HEK293 (cell line): ENCODE data around the gene LGALS8.
A peak's percentile ranks its signal among the peaks of the same experiment; 100 is the strongest.

Source experiments
- SETDB1 ChIP-seq: IDR thresholded peaks from one replicate; pipeline ENCODE4 v1.6.1; 2017; ENCODE audit warnings: mild to moderate bottlenecking, low read length, moderate library complexity, mixed read lengths; ENCODE audit not compliant: insufficient read length
- SP7 ChIP-seq: fragments of 450-650 bp; formaldehyde crosslinking; IDR thresholded peaks from 2 replicates; pipeline ENCODE4 v1.5.1; 2016; ENCODE audit warnings: missing biosample characterization, missing genetic modification characterization
- TRIM28 ChIP-seq: IDR thresholded peaks from 2 replicates; pipeline ENCODE4 v1.6.1; 2011; ENCODE audit warnings: low read length, control low read depth, borderline replicate concordance
- YY2 ChIP-seq: fragments of 450-650 bp; formaldehyde crosslinking; IDR thresholded peaks from 2 replicates; pipeline ENCODE4 v1.5.1; 2016; ENCODE audit warnings: missing biosample characterization, missing genetic modification characterization
- ZBTB1 ChIP-seq: fragments of 450-650 bp; formaldehyde crosslinking; IDR thresholded peaks from 2 replicates; pipeline ENCODE4 v1.5.1; 2016; ENCODE audit warnings: missing biosample characterization, missing genetic modification characterization
- ZBTB17 ChIP-seq: fragments of 450-650 bp; formaldehyde crosslinking; IDR thresholded peaks from 2 replicates; pipeline ENCODE4 v1.5.1; 2016; ENCODE audit warnings: missing biosample characterization, missing genetic modification characterization
- ZBTB20 ChIP-seq: fragments of 450-650 bp; formaldehyde crosslinking; IDR thresholded peaks from 2 replicates; pipeline ENCODE4 v1.5.1; 2016; ENCODE audit warnings: missing biosample characterization, missing genetic modification characterization
- ZBTB26 ChIP-seq: fragments of 450-650 bp; formaldehyde crosslinking; optimal IDR thresholded peaks from 2 replicates; pipeline ENCODE3; 2016; ENCODE audit warnings: missing biosample characterization, mild to moderate bottlenecking, missing genetic modification characterization
- ZBTB8A ChIP-seq: fragments of 450-650 bp; formaldehyde crosslinking; IDR thresholded peaks from 2 replicates; pipeline ENCODE4 v1.5.1; 2016; ENCODE audit warnings: missing biosample characterization, missing genetic modification characterization
- ZNF10 ChIP-seq: fragments of 450-650 bp; formaldehyde crosslinking; IDR thresholded peaks from 2 replicates; pipeline ENCODE4 v1.5.1; 2017; ENCODE audit warnings: missing biosample characterization, missing genetic modification characterization
- ZNF133 ChIP-seq: fragments of 450-650 bp; formaldehyde crosslinking; IDR thresholded peaks from 2 replicates; pipeline ENCODE4 v1.5.1; 2016; ENCODE audit warnings: missing biosample characterization, missing genetic modification characterization
- ZNF169 ChIP-seq: fragments of 450-650 bp; formaldehyde crosslinking; IDR thresholded peaks from 2 replicates; pipeline ENCODE4 v1.5.1; 2016; ENCODE audit warnings: missing biosample characterization, missing genetic modification characterization
- ZNF184 ChIP-seq: fragments of 450-650 bp; IDR thresholded peaks from 2 replicates; pipeline ENCODE4 v1.5.1; 2018; ENCODE audit warnings: missing biosample characterization, mild to moderate bottlenecking, missing genetic modification characterization
- ZNF223 ChIP-seq: fragments of 450-650 bp; formaldehyde crosslinking; IDR thresholded peaks from 2 replicates; pipeline ENCODE4 v1.5.1; 2016; ENCODE audit warnings: missing biosample characterization, missing genetic modification characterization
- ZNF292 ChIP-seq: fragments of 450-650 bp; formaldehyde crosslinking; IDR thresholded peaks from 2 replicates; pipeline ENCODE4 v1.5.1; 2016; ENCODE audit warnings: low read depth, missing biosample characterization, missing genetic modification characterization, borderline replicate concordance
- ZNF423 ChIP-seq: fragments of 450-650 bp; formaldehyde crosslinking; IDR thresholded peaks from 2 replicates; pipeline ENCODE4 v1.5.1; 2016; ENCODE audit warnings: missing biosample characterization, missing genetic modification characterization
- ZNF48 ChIP-seq: fragments of 450-650 bp; formaldehyde crosslinking; IDR thresholded peaks from 2 replicates; pipeline ENCODE4 v1.5.1; 2016; ENCODE audit warnings: missing biosample characterization, missing genetic modification characterization
- ZNF544 ChIP-seq: fragments of 450-650 bp; formaldehyde crosslinking; IDR thresholded peaks from 2 replicates; pipeline ENCODE4 v1.5.0; 2017; ENCODE audit warnings: missing biosample characterization, missing genetic modification characterization
- ZNF548 ChIP-seq: fragments of 450-650 bp; formaldehyde crosslinking; IDR thresholded peaks from 2 replicates; pipeline ENCODE4 v1.5.1; 2016; ENCODE audit warnings: missing biosample characterization, missing genetic modification characterization
- ZNF561 ChIP-seq: fragments of 450-650 bp; IDR thresholded peaks from 2 replicates; pipeline ENCODE4 v1.5.1; 2018; ENCODE audit warnings: missing biosample characterization, missing genetic modification characterization, borderline replicate concordance
- ZNF621 ChIP-seq: fragments of 450-650 bp; formaldehyde crosslinking; IDR thresholded peaks from 2 replicates; pipeline ENCODE4 v1.5.1; 2017; ENCODE audit warnings: missing biosample characterization, missing genetic modification characterization
- ZNF629 ChIP-seq: fragments of 450-650 bp; formaldehyde crosslinking; IDR thresholded peaks from 2 replicates; pipeline ENCODE4 v1.5.1; 2017; ENCODE audit warnings: missing biosample characterization, missing genetic modification characterization
- ZNF76 ChIP-seq: fragments of 450-650 bp; formaldehyde crosslinking; IDR thresholded peaks from 2 replicates; pipeline ENCODE4; 2016; ENCODE audit warnings: low read depth, missing biosample characterization, missing genetic modification characterization, borderline replicate concordance
- ZNF777 ChIP-seq: fragments of 450-650 bp; formaldehyde crosslinking; IDR thresholded peaks from 2 replicates; pipeline ENCODE4 v1.5.1; 2017; ENCODE audit warnings: missing biosample characterization, missing genetic modification characterization, borderline replicate concordance
- ZNF791 ChIP-seq: fragments of 450-650 bp; formaldehyde crosslinking; IDR thresholded peaks from 2 replicates; pipeline ENCODE4 v1.5.1; 2016; ENCODE audit warnings: missing biosample characterization, missing genetic modification characterization
- ZNF792 ChIP-seq: fragments of 450-650 bp; formaldehyde crosslinking; IDR thresholded peaks from 2 replicates; pipeline ENCODE4 v1.5.1; 2016; ENCODE audit warnings: missing biosample characterization, missing genetic modification characterization
- TF ChIP-seq, protein P1 (sequence below): fragments of 450-650 bp; formaldehyde crosslinking; IDR thresholded peaks from 2 replicates; pipeline ENCODE4 v1.5.1; 2016; ENCODE audit warnings: missing biosample characterization, missing genetic modification characterization
- TF ChIP-seq, protein P2 (sequence below): fragments of 450-650 bp; formaldehyde crosslinking; IDR thresholded peaks from 2 replicates; pipeline ENCODE4; 2016; ENCODE audit warnings: missing biosample characterization, missing genetic modification characterization
- TF ChIP-seq, protein P3 (sequence below): fragments of 450-650 bp; formaldehyde crosslinking; IDR thresholded peaks from 2 replicates; pipeline ENCODE4 v1.5.1; 2016; ENCODE audit warnings: missing biosample characterization, missing genetic modification characterization
- TF ChIP-seq, protein P4 (sequence below): fragments of 450-650 bp; formaldehyde crosslinking; IDR thresholded peaks from 2 replicates; pipeline ENCODE4 v1.5.1; 2016; ENCODE audit warnings: missing biosample characterization, missing genetic modification characterization

LGALS8 gene

DNA sequence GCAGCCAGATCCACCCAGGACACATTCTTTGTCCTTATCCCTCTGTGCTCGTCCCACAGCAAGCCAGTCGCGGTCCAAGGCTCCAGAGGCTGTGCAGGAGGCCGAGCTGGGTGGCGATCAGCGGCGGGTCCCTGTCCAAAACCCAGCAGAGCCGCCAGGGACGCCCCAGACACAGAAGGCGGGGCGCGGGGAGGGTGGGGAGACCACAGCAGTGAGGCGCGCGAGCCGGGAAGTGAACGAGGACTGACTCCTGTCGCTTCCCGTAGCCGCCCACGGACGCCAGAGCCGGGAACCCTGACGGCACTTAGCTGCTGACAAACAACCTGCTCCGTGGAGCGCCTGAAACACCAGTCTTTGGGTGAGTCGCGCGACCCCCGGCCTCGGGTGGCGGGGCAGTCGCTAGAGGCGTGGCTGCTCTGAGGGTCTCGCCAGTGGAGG, at the start of gene LGALS8 (continued):
- TF ChIP-seq ZNF544 (tag by site-specific recombination) (no peak), ZNF791 (no peak), YY2 (tag by site-specific recombination) (no peak), ZNF792 (tag by site-specific recombination) (no peak), ZNF169 (tag by site-specific recombination) (no peak), ZNF76 (tag by site-specific recombination) (no peak), ZBTB8A (tag by site-specific recombination) (peak; percentile 17), TRIM28 (no peak), ZNF561 (tag by site-specific recombination) (peak; percentile 38; the same call in 1 of the 2 replicates), ZNF423 (tag by site-specific recombination) (0 out of 2 replicates have a peak, but pooled peaks have one; percentile 10), SETDB1 (no peak), ZBTB20 (tag by site-specific recombination) (peak; percentile 91), ZNF223 (tag by site-specific recombination) (no peak), ZBTB26 (tag by site-specific recombination) (peak; percentile 73), ZNF184 (tag by site-specific recombination) (no peak), ZNF292 (tag by site-specific recombination) (no peak), ZNF548 (tag by site-specific recombination) (no peak), ZNF629 (tag by site-specific recombination) (no peak), ZBTB1 (no peak), ZNF621 (no peak), ZNF10 (no peak), ZNF133 (tag by site-specific recombination) (no peak), SP7 (tag by site-specific recombination) (no peak), ZBTB17 (tag by site-specific recombination) (no peak; the same call in 1 of the 2 replicates), ZNF48 (tag by site-specific recombination) (no peak), ZNF777 (tag by site-specific recombination) (no peak; the same call in 1 of the 2 replicates)
- TF ChIP-seq, protein P1, sequence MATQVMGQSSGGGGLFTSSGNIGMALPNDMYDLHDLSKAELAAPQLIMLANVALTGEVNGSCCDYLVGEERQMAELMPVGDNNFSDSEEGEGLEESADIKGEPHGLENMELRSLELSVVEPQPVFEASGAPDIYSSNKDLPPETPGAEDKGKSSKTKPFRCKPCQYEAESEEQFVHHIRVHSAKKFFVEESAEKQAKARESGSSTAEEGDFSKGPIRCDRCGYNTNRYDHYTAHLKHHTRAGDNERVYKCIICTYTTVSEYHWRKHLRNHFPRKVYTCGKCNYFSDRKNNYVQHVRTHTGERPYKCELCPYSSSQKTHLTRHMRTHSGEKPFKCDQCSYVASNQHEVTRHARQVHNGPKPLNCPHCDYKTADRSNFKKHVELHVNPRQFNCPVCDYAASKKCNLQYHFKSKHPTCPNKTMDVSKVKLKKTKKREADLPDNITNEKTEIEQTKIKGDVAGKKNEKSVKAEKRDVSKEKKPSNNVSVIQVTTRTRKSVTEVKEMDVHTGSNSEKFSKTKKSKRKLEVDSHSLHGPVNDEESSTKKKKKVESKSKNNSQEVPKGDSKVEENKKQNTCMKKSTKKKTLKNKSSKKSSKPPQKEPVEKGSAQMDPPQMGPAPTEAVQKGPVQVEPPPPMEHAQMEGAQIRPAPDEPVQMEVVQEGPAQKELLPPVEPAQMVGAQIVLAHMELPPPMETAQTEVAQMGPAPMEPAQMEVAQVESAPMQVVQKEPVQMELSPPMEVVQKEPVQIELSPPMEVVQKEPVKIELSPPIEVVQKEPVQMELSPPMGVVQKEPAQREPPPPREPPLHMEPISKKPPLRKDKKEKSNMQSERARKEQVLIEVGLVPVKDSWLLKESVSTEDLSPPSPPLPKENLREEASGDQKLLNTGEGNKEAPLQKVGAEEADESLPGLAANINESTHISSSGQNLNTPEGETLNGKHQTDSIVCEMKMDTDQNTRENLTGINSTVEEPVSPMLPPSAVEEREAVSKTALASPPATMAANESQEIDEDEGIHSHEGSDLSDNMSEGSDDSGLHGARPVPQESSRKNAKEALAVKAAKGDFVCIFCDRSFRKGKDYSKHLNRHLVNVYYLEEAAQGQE: peak; percentile 81
- TF ChIP-seq, protein P2, sequence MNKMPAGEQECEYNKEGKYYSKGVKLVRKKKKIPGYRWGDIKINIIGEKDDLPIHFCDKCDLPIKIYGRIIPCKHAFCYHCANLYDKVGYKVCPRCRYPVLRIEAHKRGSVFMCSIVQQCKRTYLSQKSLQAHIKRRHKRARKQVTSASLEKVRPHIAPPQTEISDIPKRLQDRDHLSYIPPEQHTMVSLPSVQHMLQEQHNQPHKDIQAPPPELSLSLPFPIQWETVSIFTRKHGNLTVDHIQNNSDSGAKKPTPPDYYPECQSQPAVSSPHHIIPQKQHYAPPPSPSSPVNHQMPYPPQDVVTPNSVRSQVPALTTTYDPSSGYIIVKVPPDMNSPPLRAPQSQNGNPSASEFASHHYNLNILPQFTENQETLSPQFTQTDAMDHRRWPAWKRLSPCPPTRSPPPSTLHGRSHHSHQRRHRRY (tag by site-specific recombination): no peak
- TF ChIP-seq, protein P3, sequence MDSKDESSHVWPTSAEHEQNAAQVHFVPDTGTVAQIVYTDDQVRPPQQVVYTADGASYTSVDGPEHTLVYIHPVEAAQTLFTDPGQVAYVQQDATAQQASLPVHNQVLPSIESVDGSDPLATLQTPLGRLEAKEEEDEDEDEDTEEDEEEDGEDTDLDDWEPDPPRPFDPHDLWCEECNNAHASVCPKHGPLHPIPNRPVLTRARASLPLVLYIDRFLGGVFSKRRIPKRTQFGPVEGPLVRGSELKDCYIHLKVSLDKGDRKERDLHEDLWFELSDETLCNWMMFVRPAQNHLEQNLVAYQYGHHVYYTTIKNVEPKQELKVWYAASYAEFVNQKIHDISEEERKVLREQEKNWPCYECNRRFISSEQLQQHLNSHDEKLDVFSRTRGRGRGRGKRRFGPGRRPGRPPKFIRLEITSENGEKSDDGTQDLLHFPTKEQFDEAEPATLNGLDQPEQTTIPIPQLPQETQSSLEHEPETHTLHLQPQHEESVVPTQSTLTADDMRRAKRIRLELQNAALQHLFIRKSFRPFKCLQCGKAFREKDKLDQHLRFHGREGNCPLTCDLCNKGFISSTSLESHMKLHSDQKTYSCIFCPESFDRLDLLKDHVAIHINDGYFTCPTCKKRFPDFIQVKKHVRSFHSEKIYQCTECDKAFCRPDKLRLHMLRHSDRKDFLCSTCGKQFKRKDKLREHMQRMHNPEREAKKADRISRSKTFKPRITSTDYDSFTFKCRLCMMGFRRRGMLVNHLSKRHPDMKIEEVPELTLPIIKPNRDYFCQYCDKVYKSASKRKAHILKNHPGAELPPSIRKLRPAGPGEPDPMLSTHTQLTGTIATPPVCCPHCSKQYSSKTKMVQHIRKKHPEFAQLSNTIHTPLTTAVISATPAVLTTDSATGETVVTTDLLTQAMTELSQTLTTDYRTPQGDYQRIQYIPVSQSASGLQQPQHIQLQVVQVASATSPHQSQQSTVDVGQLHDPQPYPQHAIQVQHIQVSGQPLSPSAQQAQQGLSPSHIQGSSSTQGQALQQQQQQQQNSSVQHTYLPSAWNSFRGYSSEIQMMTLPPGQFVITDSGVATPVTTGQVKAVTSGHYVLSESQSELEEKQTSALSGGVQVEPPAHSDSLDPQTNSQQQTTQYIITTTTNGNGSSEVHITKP (tag by site-specific recombination): no peak
- TF ChIP-seq, protein P4, sequence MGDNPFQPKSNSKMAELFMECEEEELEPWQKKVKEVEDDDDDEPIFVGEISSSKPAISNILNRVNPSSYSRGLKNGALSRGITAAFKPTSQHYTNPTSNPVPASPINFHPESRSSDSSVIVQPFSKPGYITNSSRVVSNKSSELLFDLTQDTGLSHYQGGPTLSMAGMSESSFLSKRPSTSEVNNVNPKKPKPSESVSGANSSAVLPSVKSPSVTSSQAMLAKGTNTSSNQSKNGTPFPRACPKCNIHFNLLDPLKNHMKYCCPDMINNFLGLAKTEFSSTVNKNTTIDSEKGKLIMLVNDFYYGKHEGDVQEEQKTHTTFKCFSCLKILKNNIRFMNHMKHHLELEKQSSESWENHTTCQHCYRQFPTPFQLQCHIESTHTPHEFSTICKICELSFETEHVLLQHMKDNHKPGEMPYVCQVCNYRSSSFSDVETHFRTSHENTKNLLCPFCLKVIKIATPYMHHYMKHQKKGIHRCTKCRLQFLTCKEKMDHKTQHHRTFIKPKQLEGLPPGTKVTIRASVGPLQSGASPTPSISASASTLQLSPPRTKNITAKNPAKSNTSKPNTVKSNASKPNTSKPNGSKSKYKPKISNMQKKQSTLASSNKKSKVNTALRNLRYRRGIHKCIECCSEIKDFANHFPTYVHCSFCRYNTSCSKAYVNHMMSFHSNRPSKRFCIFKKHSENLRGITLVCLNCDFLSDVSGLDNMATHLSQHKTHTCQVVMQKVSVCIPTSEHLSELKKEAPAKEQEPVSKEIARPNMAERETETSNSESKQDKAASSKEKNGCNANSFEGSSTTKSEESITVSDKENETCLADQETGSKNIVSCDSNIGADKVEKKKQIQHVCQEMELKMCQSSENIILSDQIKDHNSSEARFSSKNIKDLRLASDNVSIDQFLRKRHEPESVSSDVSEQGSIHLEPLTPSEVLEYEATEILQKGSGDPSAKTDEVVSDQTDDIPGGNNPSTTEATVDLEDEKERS: no peak
